OCI-M1 (cell line): ENCODE data around the gene B3GNT7.
"Not testable (repeated sequence)": the region's sequence is repeated elsewhere in the genome, so short reads cannot be mapped to it uniquely, and the experiment has no call there.

Source experiments
- DNase-seq: peaks from one replicate; lab custom pipeline; 2025; lab: John Stamatoyannopoulos, UW

B3GNT7 gene

DNA sequence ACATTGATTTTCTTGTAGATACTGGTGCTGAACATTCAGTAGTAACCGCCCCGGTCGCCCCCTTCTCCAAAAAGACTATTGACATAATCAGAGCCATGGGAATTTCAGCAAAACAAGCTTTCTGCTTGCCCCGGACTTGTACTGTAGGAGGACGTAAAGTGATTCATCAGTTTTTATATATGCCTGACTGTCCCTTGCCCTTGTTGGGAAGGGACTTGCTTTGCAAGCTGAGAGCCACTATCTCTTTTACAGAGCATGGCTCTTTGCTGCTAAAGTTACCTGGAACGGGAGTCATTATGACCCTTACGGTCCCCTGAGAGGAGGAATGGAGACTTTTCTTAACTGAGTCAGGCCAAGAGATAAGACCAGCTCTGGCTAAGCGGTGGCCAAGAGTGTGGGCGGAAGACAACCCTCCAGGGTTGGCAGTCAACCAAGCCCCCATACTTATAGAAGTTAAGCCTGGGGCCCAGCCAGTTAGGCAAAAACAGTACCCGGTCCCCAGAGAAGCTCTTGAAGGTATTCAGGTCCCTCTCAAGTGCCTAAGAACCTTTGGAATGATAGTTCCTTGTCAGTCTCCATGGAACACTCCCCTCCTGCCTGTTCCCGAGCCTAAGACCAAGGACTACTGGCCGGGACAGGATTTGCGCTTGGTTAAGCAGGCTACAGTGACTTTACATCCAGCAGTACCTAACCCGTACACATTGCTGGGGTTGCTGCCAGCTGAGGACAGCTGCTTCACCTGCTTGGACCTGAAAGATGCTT lies 8.1 kb downstream of the B3GNT7 start:
- peak; percentile 10 for DNase-seq

GRCh38 chr2:231404183-231404578 lies 8.7 kb downstream of the B3GNT7 start:
- DNase-seq, result not testable (repeated sequence)

GRCh38 chr2:231405601-231406367 lies 10.3 kb downstream of the B3GNT7 start:
- DNase-seq, result not testable (repeated sequence)

GRCh38 chr2:231407686-231408085 lies 12.2 kb downstream of the B3GNT7 start:
- not testable (repeated sequence) for DNase-seq

DNA sequence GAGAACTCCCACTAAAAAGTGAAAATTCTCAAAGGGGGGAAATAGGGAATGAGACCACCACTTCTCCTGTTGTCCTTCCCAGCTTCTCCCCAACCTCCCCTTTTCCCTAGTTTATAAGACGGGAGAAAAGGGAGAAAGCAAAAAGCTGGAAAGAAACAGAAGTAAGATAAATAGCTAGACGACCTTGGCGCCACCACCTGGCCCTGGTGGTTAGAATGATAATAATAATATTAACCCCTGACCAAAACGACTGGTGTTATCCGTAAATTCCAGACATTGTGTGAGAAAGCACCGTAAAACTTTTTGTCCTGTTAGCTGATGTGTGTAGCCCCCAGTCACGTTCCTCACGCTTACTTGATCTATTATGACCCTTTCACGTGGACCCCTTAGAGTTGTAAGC lies 12.8 kb downstream of the B3GNT7 start:
- not testable (repeated sequence) for DNase-seq

GRCh38 chr2:231409776-231410175 lies 14.3 kb downstream of the B3GNT7 start:
- no peak for DNase-seq

GRCh38 chr2:231410293-231411004 lies 14.9 kb downstream of the B3GNT7 start:
- peak; percentile 15 for DNase-seq

DNA sequence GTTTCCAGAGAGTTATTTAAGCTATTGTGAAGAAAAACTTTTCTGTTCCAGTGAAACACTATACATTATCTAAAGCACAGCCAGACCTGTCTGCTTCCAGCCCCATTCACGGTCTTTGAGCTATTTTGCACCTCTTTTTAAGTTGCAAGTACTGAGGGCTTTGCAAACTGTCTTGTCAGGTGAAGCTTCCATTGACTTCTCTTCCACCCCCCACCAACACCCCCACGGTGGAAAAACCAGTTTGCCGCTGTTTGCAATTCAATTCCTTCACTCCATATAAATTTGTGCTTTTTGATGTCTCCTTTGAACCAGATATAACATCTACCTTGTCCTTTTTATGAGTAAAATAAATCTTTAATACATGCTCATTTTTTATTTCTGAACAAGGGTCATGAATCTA lies 15.7 kb downstream of the B3GNT7 start:
- no peak for DNase-seq

- DNase-seq, result peak; percentile 16
Measured at GRCh38 chr2:231411831-231412617, 16.5 kb downstream of the B3GNT7 start.

DNA sequence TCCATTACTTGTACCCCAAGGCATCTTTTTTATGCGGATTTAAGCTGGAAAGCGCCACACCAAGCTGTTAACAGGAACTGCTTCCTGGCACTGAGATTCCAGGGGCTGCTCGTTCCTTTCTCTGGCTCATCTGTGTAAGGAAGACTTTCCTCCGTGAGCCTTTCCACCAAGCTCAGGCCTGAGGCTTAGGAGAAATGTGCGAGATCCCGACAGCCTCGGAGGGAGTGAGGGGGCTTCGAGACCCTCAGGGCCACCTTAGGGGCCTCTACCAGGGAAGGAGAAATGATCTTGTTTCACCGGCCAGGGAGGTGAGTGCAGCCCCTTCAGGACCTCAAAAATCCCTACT lies 17.1 kb downstream of the B3GNT7 start:
- DNase-seq, result no peak

DNA sequence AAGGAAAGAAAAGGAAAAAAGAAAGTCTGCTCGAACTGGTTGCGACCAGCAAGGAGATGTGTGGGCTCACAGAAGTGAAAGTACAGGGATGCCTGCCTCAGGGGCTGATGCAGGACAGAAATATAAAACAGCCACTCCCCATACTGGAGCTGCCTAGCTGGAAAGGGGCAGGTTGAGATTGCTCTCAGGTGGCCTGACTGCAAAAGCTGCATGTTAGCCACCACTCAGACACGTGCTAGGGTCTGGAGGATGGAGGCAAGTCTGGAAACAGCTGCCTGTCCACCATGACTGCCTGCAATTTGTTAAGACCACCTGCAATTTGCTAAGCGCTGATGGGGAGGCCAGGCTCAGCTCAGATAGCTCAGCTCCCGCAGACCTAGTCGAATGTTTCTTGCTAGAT lies 17.9 kb downstream of the B3GNT7 start:
- no peak for DNase-seq

- DNase-seq, result no peak
Measured at GRCh38 chr2:231413921-231414476, 18.5 kb downstream of the B3GNT7 start.

DNA sequence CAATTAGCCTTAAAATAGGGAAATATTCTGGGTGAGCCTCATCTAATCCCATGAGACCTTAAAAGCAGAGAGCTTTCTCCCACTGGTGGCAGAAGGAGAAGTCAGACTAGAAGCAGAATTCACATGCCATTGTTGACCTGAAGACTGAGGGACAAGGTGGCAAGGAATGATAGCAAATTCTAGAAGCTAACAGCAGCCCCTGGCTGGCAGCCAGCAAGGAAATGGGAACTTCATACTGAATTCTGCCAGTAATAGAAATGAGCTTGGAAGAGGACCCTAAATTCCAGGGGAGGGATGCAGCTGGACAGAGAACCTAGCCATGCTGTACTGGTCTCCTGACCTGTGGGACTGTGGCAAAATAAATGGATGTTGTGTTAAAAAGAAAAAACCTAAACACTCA lies 19.5 kb downstream of the B3GNT7 start:
- DNase-seq, result peak; percentile 68

GRCh38 chr2:231418820-231419640 lies 23.5 kb downstream of the B3GNT7 start:
- DNase-seq, result no peak

GRCh38 chr2:231421051-231421580 lies 25.6 kb downstream of the B3GNT7 start:
- no peak for DNase-seq

GRCh38 chr2:231422056-231422455 lies 26.5 kb downstream of the B3GNT7 start:
- DNase-seq, result no peak

DNA sequence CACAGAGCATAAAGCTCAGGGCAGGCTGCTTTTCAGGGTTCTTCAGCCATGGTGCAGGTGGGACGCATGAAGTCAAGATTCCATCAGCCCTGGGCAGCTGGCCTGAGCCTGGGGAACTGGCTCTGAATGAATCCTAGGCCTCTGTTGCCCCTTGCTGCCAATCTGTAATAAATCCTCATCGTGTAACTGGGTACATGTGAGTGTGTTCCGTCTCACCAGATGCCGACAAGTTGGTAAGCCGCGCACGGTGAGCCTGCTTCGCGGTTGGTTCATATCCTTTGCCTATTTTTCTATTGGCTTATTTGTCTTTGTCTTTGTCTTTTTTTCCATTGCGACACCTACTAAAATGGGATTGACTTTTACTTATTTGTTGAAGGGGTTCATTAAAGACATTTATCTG lies 27.7 kb downstream of the B3GNT7 start:
- no peak for DNase-seq

GRCh38 chr2:231425291-231425810 lies 29.8 kb downstream of the B3GNT7 start:
- DNase-seq, result no peak

- no peak for DNase-seq
Measured at GRCh38 chr2:231425811-231426703, 30.5 kb downstream of the B3GNT7 start.
